GM23248 (cell line): Measurements from ENCODE around the gene ZNF625. TPM values are rescaled to one million over a fixed set of nuclear protein-coding genes. Genes with fewer than 3 reads are reported as not detected.
A peak's percentile ranks its signal among the peaks of the same experiment; 100 is the strongest.

Experiments used
- DNase-seq: peaks from one replicate; pipeline ENCODE4 v3.0.0-alpha.2; 2015
- H2AFZ ChIP-seq: fragments of 200-600 bp; sonication (generic); 2 replicates; pipeline ENCODE4 v1.6.1; 2016; ENCODE audit warnings: antibody characterized with exemption
- H3F3A ChIP-seq: fragments of 200-600 bp; sonication (generic); 2 replicates; pipeline ENCODE4 v1.6.1; 2016; ENCODE audit warnings: mild to moderate bottlenecking, antibody characterized with exemption, mixed run types; ENCODE audit not compliant: insufficient read depth
- H3K27ac ChIP-seq: fragments of 200-600 bp; sonication (generic); 2 replicates; pipeline ENCODE4 v1.5.1; 2016; ENCODE audit warnings: mild to moderate bottlenecking
- H3K27me3 ChIP-seq: fragments of 200-600 bp; sonication (generic); replicated peaks from 2 replicates; pipeline ENCODE4 v1.6.1; 2016; ENCODE audit warnings: mild to moderate bottlenecking; ENCODE audit not compliant: insufficient read depth
- H3K36me3 ChIP-seq: fragments of 200-600 bp; sonication (generic); 2 replicates; pipeline ENCODE4 v1.6.1; 2016; ENCODE audit warnings: low read depth, mild to moderate bottlenecking
- H3K4me1 ChIP-seq: fragments of 200-600 bp; sonication (generic); 2 replicates; pipeline ENCODE4 v1.6.1; 2016; ENCODE audit warnings: mild to moderate bottlenecking; ENCODE audit not compliant: insufficient read depth
- H3K4me2 ChIP-seq: fragments of 200-600 bp; sonication (generic); one replicate; pipeline ENCODE4 v1.6.1; 2016; ENCODE audit warnings: mild to moderate bottlenecking; ENCODE audit not compliant: unreplicated experiment
- H3K4me3 ChIP-seq: fragments of 200-600 bp; sonication (generic); 2 replicates; pipeline ENCODE4 v1.5.1; 2016; ENCODE audit warnings: mild to moderate bottlenecking
- H3K79me2 ChIP-seq: fragments of 200-600 bp; sonication (generic); 2 replicates; pipeline ENCODE4 v1.6.1; 2016; ENCODE audit warnings: mild to moderate bottlenecking; ENCODE audit not compliant: insufficient read depth
- H3K9ac ChIP-seq: fragments of 200-600 bp; sonication (generic); 2 replicates; pipeline ENCODE4 v1.6.1; 2016; ENCODE audit warnings: mild to moderate bottlenecking
- H3K9me2 ChIP-seq: fragments of 200-600 bp; sonication (generic); 2 replicates; pipeline ENCODE4 v1.6.1; 2016; ENCODE audit warnings: mixed run types, mild to moderate bottlenecking, moderate library complexity; ENCODE audit not compliant: insufficient read depth
- H3K9me3 ChIP-seq: fragments of 200-600 bp; sonication (generic); one replicate; pipeline ENCODE4 v1.6.1; 2017; ENCODE audit warnings: low read depth
- H4K20me1 ChIP-seq: fragments of 200-600 bp; sonication (generic); 2 replicates; pipeline ENCODE4 v1.6.0; 2016; ENCODE audit not compliant: insufficient read depth
- EZH2 ChIP-seq: fragments of 200-600 bp; sonication (generic); IDR thresholded peaks from 2 replicates; pipeline ENCODE4 v1.6.1; 2018; ENCODE audit warnings: antibody characterized with exemption, mild to moderate bottlenecking; ENCODE audit not compliant: insufficient read depth, poor library complexity, severe bottlenecking
- EZH2phosphoT487 ChIP-seq: fragments of 200-600 bp; sonication (generic); IDR thresholded peaks from 2 replicates; pipeline ENCODE4 v1.6.1; 2018; ENCODE audit warnings: antibody characterized with exemption, moderate library complexity, mild to moderate bottlenecking, low read depth; ENCODE audit not compliant: insufficient read depth
- WGBS, 2 experiments: methylation state at CpG; one replicate each; pipeline ENCODE4 v1.1.6; 2015 to 2017; ENCODE audit warnings: low lambda C conversion rate in 2 of 2, low coverage in 1 of 2; ENCODE audit errors: missing lambda C conversion rate in 2 of 2; 5-methylcytosine and 5-hydroxymethylcytosine counted together
- in situ Hi-C: fragments of 300-500 bp; cut with MboI; formaldehyde crosslinking; loops from 2 replicates; pipeline ENCODE4 v1.15.0; 2020
- polyA plus RNA-seq: library from polyadenylated mRNA; unstranded; fragments of >200 nt; fragmentation: Nextera tagmentation; extraction: Ambion mirVana; gene quantifications from 2 replicates; pipeline ENCODE4 v1.2.1, GENCODE V29; 2016
- total RNA-seq: library from RNA; depleted of rRNA; stranded (reverse); fragments of >200 nt; shearing (Covaris generic); gene quantifications from 2 replicates; pipeline ENCODE4 v1.2.3, GENCODE V29; 2014

Gene ZNF625
- total and polyA plus RNA-seq, 2 experiments from 2014 or later, result 1.5 to 7.2 TPM

- H3K27me3 ChIP-seq, result no peaks in the 10 kb centered on the region
- TF ChIP-seq EZH2phosphoT487, result no peak
- in situ Hi-C loops, result no loop called here
- WGBS, 2 experiments, result 95 to 100% methylated on average over 1 of the region's 1 CpG
- H3F3A ChIP-seq, result peaks cover 27% of the 10 kb centered on the region
- no peaks in the 10 kb centered on the region for H3K9me2 ChIP-seq
- H2AFZ ChIP-seq, result no peak overlapping the region
- H3K4me1 ChIP-seq, result peaks cover 22% of the 10 kb centered on the region
- H3K27ac ChIP-seq, result peak overlapping the region; percentile 30
- H3K36me3 ChIP-seq, result peaks cover 4% of the 10 kb centered on the region; the same call in 1 of the 2 replicates
- H3K9me3 ChIP-seq, result no peaks in the 10 kb centered on the region
- peaks cover 82% of the 10 kb centered on the region for H3K79me2 ChIP-seq
- H3K9ac ChIP-seq, result no peak overlapping the region
- no peak overlapping the region for H3K4me2 ChIP-seq
- peak; percentile 31 for DNase-seq
- H3K4me3 ChIP-seq, result no peak overlapping the region
- no peaks in the 10 kb centered on the region for H4K20me1 ChIP-seq
Observed at GRCh38 chr19:12166626-12167025, 10.1 kb upstream of the ZNF625 start.

DNA sequence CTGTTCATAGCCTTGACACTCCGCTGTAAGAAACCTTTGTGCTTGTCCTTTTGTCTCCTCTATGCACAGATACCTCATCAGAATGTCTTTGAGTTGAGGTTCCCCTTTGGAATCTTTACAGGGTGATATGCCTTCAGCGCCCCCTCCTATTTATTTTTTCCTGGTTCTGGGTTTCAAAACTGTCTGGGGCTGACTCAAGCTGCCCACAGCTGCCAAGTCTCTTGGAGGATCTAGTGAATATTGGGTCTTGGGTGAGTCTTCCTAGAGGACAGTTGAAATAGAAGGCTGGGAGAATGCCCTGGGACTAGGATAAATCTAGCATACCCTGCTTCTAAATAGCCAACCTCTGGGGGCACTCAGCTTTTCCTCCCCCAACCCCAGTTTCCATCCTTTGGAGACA lies 7.3 kb upstream of the ZNF625 start:
- peak overlapping the region; percentile 97 for H2AFZ ChIP-seq
- no peaks in the 10 kb centered on the region for H3K36me3 ChIP-seq
- H3F3A ChIP-seq, result peaks cover 27% of the 10 kb centered on the region
- in situ Hi-C loops, result no loop called here
- H3K27ac ChIP-seq, result peak overlapping the region; percentile 94
- H3K4me3 ChIP-seq, result peak overlapping the region; percentile 94
- no peaks in the 10 kb centered on the region for H3K27me3 ChIP-seq
- peaks cover 54% of the 10 kb centered on the region for H3K79me2 ChIP-seq
- peak; percentile 87 for DNase-seq
- 15 to 21% methylated on average over 2 of the region's 2 CpGs for WGBS, 2 experiments
- TF ChIP-seq EZH2phosphoT487 (no peak), EZH2 (no peak)
- peak overlapping the region; percentile 99 for H3K9ac ChIP-seq
- peaks cover 22% of the 10 kb centered on the region for H3K4me1 ChIP-seq
- no peaks in the 10 kb centered on the region for H3K9me3 ChIP-seq
- peak overlapping the region; percentile 93 for H3K4me2 ChIP-seq
- no peaks in the 10 kb centered on the region for H4K20me1 ChIP-seq
- H3K9me2 ChIP-seq, result no peaks in the 10 kb centered on the region

GRCh38 chr19:12162882-12163806 lies 6.6 kb upstream of the ZNF625 start, which contains the start of gene ZNF136:
TSS of gene ZNF136 (plus strand) at chr19:12163096. CDS start at chr19:12163204, 108 bp downstream.
- TF ChIP-seq EZH2phosphoT487 (no peak), EZH2 (no peak)
- in situ Hi-C loops, result no loop called here
- no peaks in the 10 kb centered on the region for H3K36me3 ChIP-seq
- WGBS, 2 experiments, result 1% methylated on average over 51 to 53 of the region's 57 CpGs
- no peaks in the 10 kb centered on the region for H3K27me3 ChIP-seq
- peak within 1 kb of the TSS; percentile 93 for H3K4me2 ChIP-seq
- H3K9me2 ChIP-seq, result no peaks in the 10 kb centered on the region
- H3K9ac ChIP-seq, result peak within 1 kb of the TSS; percentile 99
- H3K79me2 ChIP-seq, result peaks cover 48% of the 10 kb centered on the region
- peaks cover 22% of the 10 kb centered on the region for H3K4me1 ChIP-seq
- peak within 1 kb of the TSS; percentile 94 for H3K4me3 ChIP-seq
- H4K20me1 ChIP-seq, result no peaks in the 10 kb centered on the region
- H3K27ac ChIP-seq, result peak within 1 kb of the TSS; percentile 94
- DNase-seq, result peak; percentile 99
- H3F3A ChIP-seq, result peaks cover 27% of the 10 kb centered on the region
- no peaks in the 10 kb centered on the region for H3K9me3 ChIP-seq
- H2AFZ ChIP-seq, result peak within 1 kb of the TSS; percentile 97

DNA sequence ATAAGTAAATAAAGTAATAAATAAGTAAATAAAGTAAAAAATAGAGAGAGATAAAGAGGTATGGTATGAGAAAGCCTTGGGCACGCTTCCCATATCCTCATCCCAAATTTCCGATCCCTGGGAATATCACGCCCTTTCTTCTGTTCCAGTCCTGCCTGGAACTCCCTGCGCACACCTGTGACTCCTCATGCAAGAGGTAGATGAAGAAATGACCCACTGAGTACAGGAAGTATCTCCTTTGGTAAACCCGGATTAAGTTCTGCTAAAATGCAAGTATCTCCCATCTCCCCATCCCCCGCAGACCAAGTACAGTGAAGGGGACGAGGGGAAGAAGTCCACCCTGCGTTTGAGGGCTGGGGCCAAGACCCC lies 6.0 kb upstream of the ZNF625 start:
- Histone ChIP-seq H3K4me2 (peak overlapping the region; percentile 93), H4K20me1 (no peaks in the 10 kb centered on the region), H3K9ac (peak overlapping the region; percentile 99), H3F3A (peaks cover 27% of the 10 kb centered on the region), H3K27ac (no peak overlapping the region), H3K9me2 (no peaks in the 10 kb centered on the region), H3K4me1 (peaks cover 22% of the 10 kb centered on the region), H3K79me2 (peaks cover 42% of the 10 kb centered on the region), H2AFZ (peak overlapping the region; percentile 97), H3K27me3 (no peaks in the 10 kb centered on the region), H3K4me3 (peak overlapping the region; percentile 94), H3K9me3 (no peaks in the 10 kb centered on the region), H3K36me3 (no peaks in the 10 kb centered on the region)
- DNase-seq, result no peak
- 16 to 19% methylated on average over 8 of the region's 8 CpGs for WGBS, 2 experiments
- TF ChIP-seq EZH2phosphoT487 (no peak), EZH2 (no peak)
- in situ Hi-C loops, result no loop called here
